CD4-positive, alpha-beta T cell (primary cell): Measurements from ENCODE around the gene RIT1. TPM values are rescaled to one million over a fixed set of nuclear protein-coding genes. Genes with fewer than 3 reads are reported as not detected.

Experiments
- ATAC-seq: fragments of 200-7000 bp; cut with Tn5 transposase; one replicate; pipeline ENCODE4 v1.10.0; 2022; ENCODE audit warnings: mild to moderate bottlenecking; ENCODE audit not compliant: poor library complexity
- CTCF ChIA-PET: fragments of 350-600 bp; sonication (Branson Sonifier 250); formaldehyde crosslinking; loops from one replicate; lab custom pipeline; 2021; ENCODE audit warnings: antibody characterized with exemption, inconsistent platforms; lab: Charles Lee
- POLR2A ChIA-PET: fragments of 350-600 bp; sonication (Branson Sonifier 250); formaldehyde crosslinking; loops from one replicate; lab custom pipeline; 2021; ENCODE audit warnings: antibody characterized with exemption, inconsistent platforms; lab: Charles Lee
- DNase-seq, 14 experiments: peaks; one replicate each; pipeline ENCODE4 v3.0.0-alpha.2; 2013 to 2020; ENCODE audit warnings: mixed read lengths in 2 of 14
- H3K27ac ChIP-seq, 2 donors: one replicate each; pipeline versions ENCODE4 v1.5.1 to v1.7.0; 2013; ENCODE audit warnings: low read length in 2 of 2, low read depth in 1 of 2, mild to moderate bottlenecking in 1 of 2
- H3K27me3 ChIP-seq, 2 experiments: 1 replicate in 1 of 2; 2 replicates in 1 of 2; pipeline versions ENCODE4 v1.6.1 to v1.7.0; 2013; ENCODE audit warnings: low read length in 2 of 2, control low read depth in 1 of 2, mild to moderate bottlenecking in 1 of 2, moderate library complexity in 1 of 2; ENCODE audit not compliant: insufficient read depth in 2 of 2, control insufficient read depth in 1 of 2
- H3K36me3 ChIP-seq: one replicate; pipeline ENCODE4 v1.6.1; 2013; ENCODE audit warnings: low read length, control low read depth; ENCODE audit not compliant: insufficient read depth
- H3K4me1 ChIP-seq: one replicate; pipeline ENCODE4 v1.6.1; 2013; ENCODE audit warnings: low read length, control low read depth; ENCODE audit not compliant: insufficient read depth
- H3K4me3 ChIP-seq: one replicate; pipeline ENCODE4 v1.5.1; 2013; ENCODE audit warnings: mild to moderate bottlenecking, low read length, moderate library complexity
- H3K9me3 ChIP-seq, 2 experiments: 1 replicate in 1 of 2; 2 replicates in 1 of 2; pipeline versions ENCODE4 v1.6.1 to v1.7.0; 2013; ENCODE audit warnings: low read length in 2 of 2, mild to moderate bottlenecking in 2 of 2, control low read depth in 1 of 2, moderate library complexity in 1 of 2; ENCODE audit not compliant: control insufficient read depth in 1 of 2, insufficient read depth in 1 of 2
- H3K27ac Mint-ChIP-seq: one replicate; pipeline ENCODE4 v1.8.0; 2020; ENCODE audit warnings: mixed read lengths
- H3K27me3 Mint-ChIP-seq: one replicate; pipeline ENCODE4 v1.8.0; 2021; ENCODE audit warnings: mixed read lengths
- H3K36me3 Mint-ChIP-seq: one replicate; pipeline ENCODE4 v1.8.0; 2021; ENCODE audit warnings: low read depth, mixed read lengths
- H3K4me1 Mint-ChIP-seq: one replicate; pipeline ENCODE4 v1.8.0; 2021; ENCODE audit warnings: low read depth, mixed read lengths
- H3K4me3 Mint-ChIP-seq: one replicate; pipeline ENCODE4 v1.8.0; 2020; ENCODE audit warnings: mild to moderate bottlenecking, mixed read lengths
- H3K9me3 Mint-ChIP-seq: one replicate; pipeline ENCODE4 v1.8.0; 2020; ENCODE audit warnings: mixed read lengths
- CTCF ChIP-seq: fragments of 200-600 bp; IDR thresholded peaks from one replicate; pipeline ENCODE4 v1.8.0; 2022; ENCODE audit warnings: antibody characterized with exemption, mild to moderate bottlenecking
- intact Hi-C, 2 experiments: fragments of 100-400 bp; cut with DNase I in 1 of 2; cut with micrococcal nuclease in 1 of 2; formaldehyde crosslinking; loops; one replicate each; pipeline versions ENCODE4 v1.15.1 to v1.9.0; 2023 to 2025; cut with DNase I, micrococcal nuclease
- total RNA-seq, 174 experiments: library from RNA in 2 of 174; stranded (reverse) in 2 of 174; gene quantifications; one replicate each; pipeline ENCODE4 v1.2.3 and lab custom pipeline; 2021 to 2026

RIT1 gene
- total RNA-seq, 2 experiments from 2014 or later: 66.2 to 67.0 TPM

- no peaks in the 10 kb centered on the region for H3K9me3 ChIP-seq
- Mint-ChIP-seq H3K4me3 (no peak overlapping the region), H3K9me3 (no peaks in the 10 kb centered on the region), H3K27me3 (no peaks in the 10 kb centered on the region), H3K36me3 (peaks cover 17% of the 10 kb centered on the region), H3K4me1 (peaks cover 58% of the 10 kb centered on the region), H3K27ac (peak overlapping the region; percentile 72)
- no peak overlapping the region for H3K4me3 ChIP-seq
- intact Hi-C loops: loop anchor here in 1 of 2 experiments (2.0 kb wide), 1 partner anchor 38 kb away; no protein-coding TSS in a partner anchor
- DNase-seq: no peak
- no peak for TF ChIP-seq CTCF
- H3K36me3 ChIP-seq: peaks cover 11% of the 10 kb centered on the region
- H3K27me3 ChIP-seq: no peaks in the 10 kb centered on the region
- CTCF ChIA-PET: no interaction called here
- H3K27ac ChIP-seq: no peak overlapping the region
- peaks cover 72% of the 10 kb centered on the region for H3K4me1 ChIP-seq
- POLR2A ChIA-PET: interaction anchor here (0.9 to 5.1 kb wide), 3 partner anchors 9 to 47 kb away, joined by 3 to 65 read pairs (median 6); partner anchors contain the start of genes ARHGEF2 and KHDC4
- no peak for ATAC-seq
Measured at GRCh38 chr1:155942578-155943141, 31.5 kb upstream of the RIT1 start.

- POLR2A ChIA-PET: interaction anchor here (0.9 to 5.1 kb wide), 3 partner anchors 36 to 47 kb away, joined by 3 to 65 read pairs (median 4); partner anchors contain the start of gene ARHGEF2
- Mint-ChIP-seq H3K4me3 (no peak overlapping the region), H3K4me1 (peaks cover 54% of the 10 kb centered on the region), H3K36me3 (peaks cover 11% of the 10 kb centered on the region), H3K9me3 (no peaks in the 10 kb centered on the region), H3K27me3 (no peaks in the 10 kb centered on the region), H3K27ac (peak overlapping the region; percentile 72)
- no peak for DNase-seq
- no peaks in the 10 kb centered on the region for H3K9me3 ChIP-seq
- CTCF ChIA-PET: no interaction called here
- H3K4me3 ChIP-seq: no peak overlapping the region
- TF ChIP-seq CTCF: no peak
- H3K27ac ChIP-seq: no peak overlapping the region
- no peak for ATAC-seq
- H3K27me3 ChIP-seq: no peaks in the 10 kb centered on the region
- H3K36me3 ChIP-seq: peaks cover 4% of the 10 kb centered on the region
- intact Hi-C loops: loop anchor here in 1 of 2 experiments (2.0 kb wide), 1 partner anchor 39 kb away; no protein-coding TSS in a partner anchor
- H3K4me1 ChIP-seq: peaks cover 65% of the 10 kb centered on the region
Measured at GRCh38 chr1:155941845-155942531, 30.8 kb upstream of the RIT1 start.

- Mint-ChIP-seq H3K9me3 (no peaks in the 10 kb centered on the region), H3K4me1 (peaks cover 46% of the 10 kb centered on the region), H3K27ac (peak within 1 kb of the TSS; percentile 72), H3K36me3 (peaks cover 3% of the 10 kb centered on the region), H3K27me3 (no peaks in the 10 kb centered on the region), H3K4me3 (peak within 1 kb of the TSS; percentile 10)
- H3K4me3 ChIP-seq: no peak within 1 kb of the TSS
- H3K27ac ChIP-seq: peak within 1 kb of the TSS; percentile 9 to 43
- intact Hi-C loops: no loop called here
- peaks cover 58% of the 10 kb centered on the region for H3K4me1 ChIP-seq
- no peaks in the 10 kb centered on the region for H3K27me3 ChIP-seq
- H3K9me3 ChIP-seq: no peaks in the 10 kb centered on the region
- DNase-seq: no peak
- TF ChIP-seq CTCF: no peak
- no peak for ATAC-seq
- CTCF ChIA-PET: interaction anchor here (0.8 to 1.4 kb wide), 3 partner anchors 38 to 112 kb away, joined by 4 to 8 read pairs (median 4); partner anchors contain the start of gene UBQLN4
- H3K36me3 ChIP-seq: no peaks in the 10 kb centered on the region
- POLR2A ChIA-PET: interaction anchor here (0.9 to 1.8 kb wide), 9 partner anchors 8 to 64 kb away, joined by 3 to 13 read pairs (median 4); partner anchors contain the start of gene ARHGEF2
Measured at GRCh38 chr1:155940993-155941844, 30.1 kb upstream of the RIT1 start, which contains the start of gene RXFP4. Gene RXFP4 (plus strand): TSS chr1:155941638. CDS start chr1:155941710, 72 bp downstream.
